Activated CD4-positive, alpha-beta T cell treated with anti-CD3 and anti-CD28 coated beads, Interleukin-2, amount 10 ng/mL, durations not matched to agents 7 days and 5 days (primary cell): ENCODE measurements around the gene TET3. TPM values are rescaled to one million over a fixed set of nuclear protein-coding genes. Genes with fewer than 3 reads are reported as not detected.

Experiments
- CTCF ChIA-PET: fragments of 350-600 bp; sonication (Branson Sonifier 250); formaldehyde crosslinking; loops from one replicate; lab custom pipeline; 2021; ENCODE audit warnings: antibody characterized with exemption; lab: Charles Lee
- POLR2A ChIA-PET: fragments of 350-600 bp; sonication (Branson Sonifier 250); formaldehyde crosslinking; loops from one replicate; lab custom pipeline; 2021; ENCODE audit warnings: antibody characterized with exemption; lab: Charles Lee
- DNase-seq: peaks from one replicate; pipeline ENCODE4 v3.0.0-alpha.2; 2020
- H3K27ac Mint-ChIP-seq: one replicate; pipeline ENCODE4 v1.8.0; 2021; ENCODE audit warnings: mild to moderate bottlenecking, moderate library complexity, mixed read lengths
- H3K27me3 Mint-ChIP-seq: one replicate; pipeline ENCODE4 v1.8.0; 2021; ENCODE audit warnings: mixed read lengths
- H3K36me3 Mint-ChIP-seq: one replicate; pipeline ENCODE4 v1.8.0; 2021; ENCODE audit warnings: low read depth, mixed read lengths
- H3K4me1 Mint-ChIP-seq: one replicate; pipeline ENCODE4 v1.8.0; 2021; ENCODE audit warnings: mixed read lengths
- H3K4me3 Mint-ChIP-seq: one replicate; pipeline ENCODE4 v1.8.0; 2021; ENCODE audit warnings: mild to moderate bottlenecking, moderate library complexity, mixed read lengths
- H3K9me3 Mint-ChIP-seq: one replicate; pipeline ENCODE4 v1.8.0; 2021; ENCODE audit warnings: mixed read lengths
- total RNA-seq, 2 experiments: library from RNA; stranded (reverse); gene quantifications; one replicate each; pipeline ENCODE4 v1.2.3, GENCODE V29; 2021

The TET3 gene
- total RNA-seq, 2 experiments from 2014 or later: 17.9 to 18.8 TPM

GRCh38 chr2:73983322-73984202 lies 1.1 kb upstream of the TET3 start:
- ChIA-PET CTCF (interaction anchor here (1.3 to 1.6 kb wide), 3 partner anchors 12 to 18 kb away, joined by 3 read pairs; no protein-coding TSS in a partner anchor), POLR2A (no interaction called here)
- H3K4me1 Mint-ChIP-seq: peaks cover 79% of the 10 kb centered on the region

GRCh38 chr2:73984922-73985307 lies 205 bp downstream of the TET3 start:
- Mint-ChIP-seq H3K27ac (no peak overlapping the region), H3K36me3 (peaks cover 30% of the 10 kb centered on the region), H3K9me3 (no peaks in the 10 kb centered on the region), H3K4me3 (no peak overlapping the region), H3K4me1 (peaks cover 78% of the 10 kb centered on the region), H3K27me3 (peaks cover 11% of the 10 kb centered on the region)
- ChIA-PET POLR2A (no interaction called here), CTCF (interaction anchor here (1.5 kb wide), 1 partner anchor 47 kb away, joined by 3 read pairs; no protein-coding TSS in a partner anchor)
- DNase-seq: peak; percentile 64

More at GRCh38 chr2:73983322-73984202, 1.1 kb upstream of the TET3 start:
- Mint-ChIP-seq H3K36me3 (peaks cover 19% of the 10 kb centered on the region), H3K4me3 (peak overlapping the region; percentile 73), H3K9me3 (no peaks in the 10 kb centered on the region), H3K27me3 (peaks cover 11% of the 10 kb centered on the region), H3K27ac (peak overlapping the region; percentile 87)
- no peak for DNase-seq

GRCh38 chr2:73985308-73986084 lies 786 bp downstream of the TET3 start:
- peaks cover 76% of the 10 kb centered on the region for H3K4me1 Mint-ChIP-seq
- peak overlapping the region; percentile 89 for H3K27ac Mint-ChIP-seq
- H3K9me3 Mint-ChIP-seq: peaks cover 4% of the 10 kb centered on the region
- peaks cover 36% of the 10 kb centered on the region for H3K36me3 Mint-ChIP-seq
- ChIA-PET CTCF (interaction anchor here (0.7 to 1.5 kb wide), 2 partner anchors 14 to 48 kb away, joined by 3 read pairs; no protein-coding TSS in a partner anchor), POLR2A (no interaction called here)
- DNase-seq: peak; percentile 39
- peak overlapping the region; percentile 76 for H3K4me3 Mint-ChIP-seq
- H3K27me3 Mint-ChIP-seq: peaks cover 11% of the 10 kb centered on the region

- Mint-ChIP-seq H3K27ac (peak overlapping the region; percentile 89), H3K27me3 (peaks cover 11% of the 10 kb centered on the region), H3K36me3 (peaks cover 41% of the 10 kb centered on the region), H3K4me1 (peaks cover 72% of the 10 kb centered on the region), H3K9me3 (peaks cover 7% of the 10 kb centered on the region), H3K4me3 (peak overlapping the region; percentile 76)
- ChIA-PET CTCF (interaction anchor here (0.6 to 2.0 kb wide), 6 partner anchors 10 to 668 kb away, joined by 3 to 9 read pairs (median 4); partner anchors contain the start of gene SEMA4F), POLR2A (no interaction called here)
- peak; percentile 47 for DNase-seq
These were observed 1.5 kb downstream of the TET3 start for GRCh38 chr2:73986085-73986681.

- H3K27ac Mint-ChIP-seq: peak overlapping the region; percentile 89
- peak; percentile 47 for DNase-seq
These were observed 2.6 kb downstream of the TET3 start for GRCh38 chr2:73987109-73987947.

GRCh38 chr2:73987948-73988700 lies 3.4 kb downstream of the TET3 start:
- DNase-seq: no peak
- Mint-ChIP-seq H3K4me1 (peaks cover 66% of the 10 kb centered on the region), H3K27ac (no peak overlapping the region), H3K9me3 (peaks cover 11% of the 10 kb centered on the region), H3K36me3 (peaks cover 59% of the 10 kb centered on the region), H3K27me3 (peaks cover 6% of the 10 kb centered on the region), H3K4me3 (peak overlapping the region; percentile 76)
- CTCF ChIA-PET: interaction anchor here (0.9 to 2.0 kb wide), 7 partner anchors 8 to 85 kb away, joined by 3 to 9 read pairs (median 3); no protein-coding TSS in a partner anchor
- POLR2A ChIA-PET: interaction anchor here (1.1 kb wide), 1 partner anchor 132 kb away, joined by 4 read pairs; no protein-coding TSS in a partner anchor

More at GRCh38 chr2:73987109-73987947, 2.6 kb downstream of the TET3 start:
- Mint-ChIP-seq H3K27me3 (peaks cover 8% of the 10 kb centered on the region), H3K9me3 (peaks cover 11% of the 10 kb centered on the region), H3K36me3 (peaks cover 51% of the 10 kb centered on the region), H3K4me3 (peak overlapping the region; percentile 76), H3K4me1 (peaks cover 66% of the 10 kb centered on the region)
- ChIA-PET POLR2A (interaction anchor here (0.6 to 1.1 kb wide), 2 partner anchors 45 to 133 kb away, joined by 4 read pairs; no protein-coding TSS in a partner anchor), CTCF (interaction anchor here (0.6 to 2.0 kb wide), 11 partner anchors 9 to 667 kb away, joined by 3 to 9 read pairs (median 3); partner anchors contain the start of gene SEMA4F)

- CTCF ChIA-PET: no interaction called here
- DNase-seq: no peak
- H3K27me3 Mint-ChIP-seq: no peaks in the 10 kb centered on the region
- H3K27ac Mint-ChIP-seq: no peak overlapping the region
- H3K36me3 Mint-ChIP-seq: peaks cover 60% of the 10 kb centered on the region
- POLR2A ChIA-PET: no interaction called here
- H3K9me3 Mint-ChIP-seq: peaks cover 11% of the 10 kb centered on the region
- no peak overlapping the region for H3K4me3 Mint-ChIP-seq
- H3K4me1 Mint-ChIP-seq: peaks cover 69% of the 10 kb centered on the region
These were observed 5.3 kb downstream of the TET3 start for GRCh38 chr2:73989972-73990371.

- no peak for DNase-seq
- Mint-ChIP-seq H3K27ac (no peak overlapping the region), H3K27me3 (no peaks in the 10 kb centered on the region), H3K4me3 (no peak overlapping the region), H3K36me3 (peaks cover 60% of the 10 kb centered on the region), H3K4me1 (peaks cover 71% of the 10 kb centered on the region), H3K9me3 (peaks cover 11% of the 10 kb centered on the region)
- ChIA-PET CTCF (no interaction called here), POLR2A (no interaction called here)
These were observed 5.8 kb downstream of the TET3 start for GRCh38 chr2:73990531-73990930.

GRCh38 chr2:73992036-73992435 lies 7.3 kb downstream of the TET3 start:
- Mint-ChIP-seq H3K4me3 (no peak overlapping the region), H3K9me3 (peaks cover 11% of the 10 kb centered on the region), H3K27me3 (no peaks in the 10 kb centered on the region), H3K36me3 (peaks cover 50% of the 10 kb centered on the region), H3K27ac (peak overlapping the region; percentile 58), H3K4me1 (peaks cover 61% of the 10 kb centered on the region)
- POLR2A ChIA-PET: no interaction called here
- no peak for DNase-seq
- CTCF ChIA-PET: no interaction called here

- Mint-ChIP-seq H3K4me3 (no peak overlapping the region), H3K36me3 (peaks cover 43% of the 10 kb centered on the region), H3K27ac (peak overlapping the region; percentile 2), H3K9me3 (peaks cover 11% of the 10 kb centered on the region), H3K27me3 (no peaks in the 10 kb centered on the region), H3K4me1 (peaks cover 61% of the 10 kb centered on the region)
- DNase-seq: no peak
- CTCF ChIA-PET: interaction anchor here (0.5 kb wide), 1 partner anchor 914 kb away, joined by 3 read pairs; no protein-coding TSS in a partner anchor
- POLR2A ChIA-PET: no interaction called here
These were observed 8.7 kb downstream of the TET3 start for GRCh38 chr2:73993376-73993775.

GRCh38 chr2:73993778-73994177 lies 9.1 kb downstream of the TET3 start:
- peaks cover 41% of the 10 kb centered on the region for H3K36me3 Mint-ChIP-seq
- ChIA-PET CTCF (interaction anchor here (0.5 kb wide), 1 partner anchor 914 kb away, joined by 3 read pairs; no protein-coding TSS in a partner anchor), POLR2A (no interaction called here)
- DNase-seq: no peak
- no peak overlapping the region for H3K4me3 Mint-ChIP-seq
- peaks cover 62% of the 10 kb centered on the region for H3K4me1 Mint-ChIP-seq
- H3K27me3 Mint-ChIP-seq: no peaks in the 10 kb centered on the region
- H3K9me3 Mint-ChIP-seq: peaks cover 11% of the 10 kb centered on the region
- peak overlapping the region; percentile 2 for H3K27ac Mint-ChIP-seq
